Measurements from ENCODE around the gene DNAAF5. TPM values are rescaled to one million over a fixed set of nuclear protein-coding genes. Genes with fewer than 3 reads are reported as not detected.
"Not testable (repeated sequence)": the region's sequence is repeated elsewhere in the genome, so short reads cannot be mapped to it uniquely, and the experiment has no call there.

Gene DNAAF5
- total RNA-seq, 1 donor from 2014 or later = 12.4 TPM

DNA sequence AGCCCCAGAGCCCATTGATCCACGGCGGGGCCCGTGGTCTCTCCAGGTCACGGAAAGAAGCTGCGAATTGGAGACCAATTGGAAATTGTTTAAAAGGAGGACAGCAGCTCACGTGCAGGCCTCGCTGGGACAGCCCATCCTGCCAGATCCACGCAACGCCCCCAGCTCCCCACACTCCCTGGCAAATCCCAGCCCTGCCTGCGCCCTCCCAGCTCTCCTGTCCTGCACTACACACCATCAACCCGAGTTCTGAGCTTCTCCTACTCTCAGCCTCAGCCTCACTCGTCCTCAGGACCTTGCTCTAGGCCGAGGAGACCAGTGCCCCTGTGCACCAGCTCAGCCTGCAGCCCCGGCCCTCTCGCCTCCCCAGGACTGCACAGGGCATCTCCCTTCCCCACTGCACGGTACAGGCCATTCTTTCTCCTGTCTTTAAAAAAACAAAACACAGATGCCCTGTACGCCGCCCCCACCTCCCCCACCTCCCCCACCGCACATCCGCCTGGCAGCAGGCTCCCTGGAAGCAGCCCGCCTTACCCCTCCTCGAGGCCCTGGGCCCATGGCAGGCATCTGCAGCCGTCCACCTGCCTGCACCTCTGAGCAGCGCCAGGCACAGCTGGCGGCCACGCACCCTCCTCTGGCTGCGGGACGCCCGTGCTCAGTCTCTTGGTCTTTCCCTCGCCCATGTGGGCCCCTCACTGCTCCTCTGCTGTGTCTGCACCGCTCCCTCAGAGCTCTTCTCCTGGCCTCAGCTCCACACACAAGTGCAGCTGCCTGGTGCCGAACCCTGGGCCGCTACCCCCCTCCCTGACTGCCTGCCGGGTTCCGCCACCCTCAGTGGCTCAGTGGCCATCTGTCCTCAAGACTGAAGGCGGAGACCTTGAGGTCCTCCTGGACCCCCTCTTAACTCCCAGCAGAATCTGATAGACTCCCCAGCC lies 57.3 kb downstream of the DNAAF5 start:
- DNase-seq = no peak

- no peak for DNase-seq
Observed at GRCh38 chr7:784971-785370, 58.5 kb downstream of the DNAAF5 start.

- DNase-seq = no peak
Observed at GRCh38 chr7:785416-785815, 58.9 kb downstream of the DNAAF5 start.

- DNase-seq = peak; percentile 40
Observed at GRCh38 chr7:786472-787255, 60.2 kb downstream of the DNAAF5 start.

- no peak for DNase-seq
Observed at GRCh38 chr7:787332-788240, 61.1 kb downstream of the DNAAF5 start.

DNA sequence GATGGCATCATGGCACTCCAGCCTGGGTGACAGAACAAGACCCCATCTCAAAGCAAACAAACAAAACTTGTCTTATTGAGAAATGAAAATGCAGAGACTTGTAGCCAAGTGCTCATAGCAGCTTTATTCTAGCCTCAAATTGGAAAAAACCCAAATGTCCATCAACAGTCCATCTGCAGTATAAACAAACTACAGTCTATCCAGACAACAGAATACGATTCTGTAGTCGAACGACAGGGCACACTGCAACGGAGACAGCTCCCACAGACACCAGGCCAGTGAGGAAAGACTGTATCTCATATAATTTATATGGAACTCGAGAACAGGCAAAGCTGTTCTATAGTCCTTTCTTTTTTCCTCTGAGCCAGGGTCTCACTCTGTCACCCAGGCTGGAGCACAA lies 65.0 kb downstream of the DNAAF5 start:
- DNase-seq = no peak

- no peak for DNase-seq
Observed at GRCh38 chr7:794207-794606, 67.7 kb downstream of the DNAAF5 start.

DNA sequence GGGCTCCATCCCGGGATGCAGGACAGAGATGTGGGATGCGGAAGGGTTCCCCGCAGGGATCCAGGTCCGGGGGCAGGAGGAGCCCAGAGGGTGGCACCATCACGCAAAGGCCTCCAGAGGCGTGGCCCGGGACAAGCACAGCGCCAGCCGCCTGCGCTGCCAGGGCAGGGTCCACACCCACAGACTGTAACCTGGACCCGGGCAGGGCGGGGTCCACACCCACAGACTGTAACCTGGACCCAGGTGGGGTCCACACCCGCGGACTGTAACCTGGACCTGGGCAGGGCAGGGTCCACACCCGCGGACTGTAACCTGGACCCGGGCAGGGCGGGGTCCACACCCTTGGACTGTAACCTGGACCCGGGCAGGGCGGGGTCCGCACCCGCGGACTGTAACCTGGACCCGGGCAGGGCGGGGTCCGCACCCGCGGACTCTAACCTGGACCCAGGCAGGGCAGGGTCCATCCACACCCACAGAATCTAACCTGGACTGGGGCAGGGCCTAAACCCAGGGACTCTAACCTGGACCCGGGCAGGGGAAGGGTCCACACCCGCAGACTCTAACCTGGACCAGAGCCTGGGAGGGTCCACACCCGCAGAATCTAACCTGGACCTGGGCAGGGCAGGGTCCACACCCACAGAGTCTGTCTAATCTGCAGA lies 68.3 kb downstream of the DNAAF5 start:
- no peak for DNase-seq

- DNase-seq = not testable (repeated sequence)
Observed at GRCh38 chr7:796434-797169, 70.1 kb downstream of the DNAAF5 start.

DNA sequence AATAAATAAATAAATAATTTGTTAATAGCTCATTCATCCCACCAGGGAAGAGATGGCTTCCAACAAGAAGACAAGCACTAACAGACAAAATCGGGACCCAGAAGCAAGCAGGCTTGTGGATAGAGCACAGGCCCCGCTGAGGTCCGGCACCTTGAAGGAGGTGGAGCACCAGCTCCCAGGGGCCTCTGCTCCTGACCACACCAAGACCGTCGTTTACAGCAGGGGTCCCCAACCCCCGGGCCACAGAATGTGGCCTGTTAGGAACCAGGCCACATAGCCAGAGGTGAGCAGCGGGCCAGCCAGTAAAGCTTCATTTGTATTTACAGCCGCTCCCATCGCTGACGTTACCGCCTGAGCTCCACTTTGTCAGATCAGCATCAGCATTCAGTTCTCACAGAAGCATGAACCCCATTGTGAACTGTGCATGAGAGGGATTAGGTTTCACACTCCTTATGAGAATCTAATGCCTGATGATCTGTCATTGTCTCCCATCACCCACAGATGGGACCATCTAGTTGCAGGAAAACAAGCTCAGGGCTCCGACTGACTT lies 72.5 kb downstream of the DNAAF5 start:
- DNase-seq = no peak

DNA sequence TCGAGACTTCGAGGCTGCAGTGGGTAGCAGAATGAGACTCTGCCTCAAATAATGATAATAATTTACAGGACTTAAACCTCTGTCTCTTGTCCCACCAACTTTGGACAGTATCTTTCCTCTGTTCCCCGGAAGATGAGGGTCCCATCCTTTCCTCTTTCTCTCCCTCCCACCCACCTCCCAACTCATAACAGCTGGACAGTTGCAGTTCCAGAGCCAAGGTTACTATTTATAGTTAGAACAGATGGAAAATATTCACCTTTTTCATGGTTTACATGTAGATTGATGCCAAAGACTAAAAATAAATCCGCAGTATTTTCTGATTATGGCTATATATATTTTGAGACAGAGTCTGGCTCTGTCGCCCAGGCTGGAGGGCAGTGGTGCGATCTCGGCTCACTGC lies 74.2 kb downstream of the DNAAF5 start:
- DNase-seq = no peak

GRCh38 chr7:801351-801750 lies 74.9 kb downstream of the DNAAF5 start:
- DNase-seq = not testable (repeated sequence)

DNA sequence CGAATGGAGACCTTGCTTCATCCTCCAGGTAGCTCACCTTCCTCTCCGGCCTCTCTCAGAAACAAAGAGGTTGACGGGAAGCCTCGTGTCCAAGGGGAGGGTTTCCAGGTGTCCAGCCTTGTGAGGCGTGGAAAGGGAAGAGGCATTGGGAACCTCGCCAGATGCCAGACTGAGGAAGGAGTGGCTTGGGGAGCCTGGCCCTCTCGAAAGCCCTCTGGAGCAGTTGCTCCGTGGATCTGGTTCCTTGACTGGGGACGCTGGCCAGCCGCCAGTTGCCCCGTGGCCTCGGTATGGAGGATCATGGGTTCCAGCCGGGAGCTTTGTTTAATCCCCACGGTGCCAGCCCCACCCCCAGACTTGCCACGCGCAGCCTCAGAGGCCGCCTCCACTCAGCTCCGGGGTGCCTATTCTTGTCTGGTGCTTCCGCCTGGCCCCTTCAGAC lies 75.5 kb downstream of the DNAAF5 start:
- no peak for DNase-seq

GRCh38 chr7:802500-803242 lies 76.2 kb downstream of the DNAAF5 start:
- DNase-seq = no peak

GRCh38 chr7:803243-803635 lies 76.7 kb downstream of the DNAAF5 start:
- no peak for DNase-seq

DNA sequence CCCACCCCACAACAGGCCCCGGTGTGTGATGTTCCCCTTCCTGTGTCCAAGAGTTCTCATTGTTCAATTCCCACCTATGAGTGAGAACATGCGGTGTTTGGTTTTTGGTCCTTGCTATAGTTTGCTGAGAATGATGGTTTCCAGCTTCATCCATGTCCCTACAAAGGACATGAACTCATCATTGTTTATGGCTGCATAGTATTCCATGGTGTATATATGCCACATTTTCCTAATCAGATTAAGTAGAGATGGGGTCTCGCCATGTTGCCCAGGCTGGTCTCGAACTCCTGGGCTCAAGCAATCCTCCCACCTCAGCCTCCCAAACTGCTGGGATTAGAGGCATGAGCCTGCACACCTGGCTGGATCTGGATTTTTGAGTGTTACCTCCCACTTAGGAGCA lies 77.3 kb downstream of the DNAAF5 start:
- not testable (repeated sequence) for DNase-seq

- no peak for DNase-seq
Observed at GRCh38 chr7:805261-805660, 78.8 kb downstream of the DNAAF5 start.

GRCh38 chr7:815284-816216 lies 89.1 kb downstream of the DNAAF5 start:
- DNase-seq = no peak

DNA sequence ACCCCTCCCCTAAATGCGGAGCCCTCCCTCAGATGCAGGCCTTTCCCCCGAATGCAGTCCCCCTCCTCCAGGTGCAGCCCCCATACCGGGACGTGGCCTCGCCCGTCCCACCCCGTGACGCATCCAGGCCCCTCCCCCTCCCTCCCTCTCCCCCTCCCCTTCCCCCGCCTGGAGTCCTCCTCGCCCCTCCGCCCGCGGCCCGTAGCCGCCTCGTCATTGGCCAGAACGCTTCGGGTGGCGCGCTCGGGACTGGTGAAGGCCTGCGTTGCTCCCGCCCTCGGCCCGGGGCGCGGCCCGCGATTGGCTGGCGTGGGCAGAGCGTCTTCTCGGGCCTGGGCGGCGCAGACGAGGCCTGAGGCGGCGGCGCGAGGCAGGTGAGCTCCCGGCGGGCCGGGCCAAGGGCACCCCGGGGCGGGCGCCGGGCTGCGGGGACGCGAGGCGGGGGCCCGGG lies 89.8 kb downstream of the DNAAF5 start:
- DNase-seq = peak; percentile 95

Measured in skin of body (tissue), 2 donors.